ENCODE data around the gene SORCS1.

Gene SORCS1

GRCh38 chr10:106897719-106898118 is 266.8 kb downstream of the SORCS1 start:
- no peak for DNase-seq (ENCODE audit: low spot score)

- DNase-seq (ENCODE audit: low spot score), result no peak
Observed at GRCh38 chr10:106894692-106895091, 269.8 kb downstream of the SORCS1 start.

GRCh38 chr10:106877574-106877973 is 286.9 kb downstream of the SORCS1 start:
- no peak for DNase-seq (ENCODE audit: low spot score)

- no peak for DNase-seq (ENCODE audit: low spot score)
Observed at GRCh38 chr10:106874604-106874889, 290.0 kb downstream of the SORCS1 start.

GRCh38 chr10:106873770-106874603 is 290.5 kb downstream of the SORCS1 start:
- DNase-seq (ENCODE audit: low spot score), result no peak

GRCh38 chr10:106872176-106872575 is 292.3 kb downstream of the SORCS1 start:
- DNase-seq (ENCODE audit: low spot score), result no peak

GRCh38 chr10:106866244-106866845 is 298.2 kb downstream of the SORCS1 start:
- no peak for DNase-seq (ENCODE audit: low spot score)

GRCh38 chr10:106864031-106864430 is 300.5 kb downstream of the SORCS1 start:
- DNase-seq (ENCODE audit: low spot score), result no peak

- no peak for DNase-seq (ENCODE audit: low spot score)
Observed at GRCh38 chr10:106863549-106863948, 301.0 kb downstream of the SORCS1 start.

- no peak for DNase-seq (ENCODE audit: low spot score)
Observed at GRCh38 chr10:106859892-106860652, 304.4 kb downstream of the SORCS1 start.

GRCh38 chr10:106857728-106858127 is 306.8 kb downstream of the SORCS1 start:
- no peak for DNase-seq (ENCODE audit: low spot score)

- DNase-seq (ENCODE audit: low spot score), result no peak
Observed at GRCh38 chr10:106857213-106857612, 307.3 kb downstream of the SORCS1 start.

GRCh38 chr10:106836933-106837663 is 327.4 kb downstream of the SORCS1 start:
- DNase-seq (ENCODE audit: low spot score), result no peak

GRCh38 chr10:106832846-106833245 is 331.7 kb downstream of the SORCS1 start:
- DNase-seq (ENCODE audit: low spot score), result no peak

- no peak for DNase-seq (ENCODE audit: low spot score)
Observed at GRCh38 chr10:106830471-106830870, 334.0 kb downstream of the SORCS1 start.

GRCh38 chr10:106830006-106830405 is 334.5 kb downstream of the SORCS1 start:
- DNase-seq (ENCODE audit: low spot score), result no peak

GRCh38 chr10:106826716-106827115 is 337.8 kb downstream of the SORCS1 start:
- DNase-seq (ENCODE audit: low spot score), result no peak

- no peak for DNase-seq (ENCODE audit: low spot score)
Observed at GRCh38 chr10:106825576-106826364, 338.7 kb downstream of the SORCS1 start.

GRCh38 chr10:106820579-106820978 is 343.9 kb downstream of the SORCS1 start:
- no peak for DNase-seq (ENCODE audit: low spot score)

- DNase-seq (ENCODE audit: low spot score), result no peak
Observed at GRCh38 chr10:106819490-106819889, 345.0 kb downstream of the SORCS1 start.

GRCh38 chr10:106816318-106817085 is 348.0 kb downstream of the SORCS1 start:
- no peak for DNase-seq (ENCODE audit: low spot score)
